Choroid plexus epithelial cell (primary cell): ENCODE results near the gene ANGPTL8.

Source experiments
- DNase-seq: peaks from one replicate; pipeline ENCODE4 v3.0.0-alpha.2; 2010; ENCODE audit warnings: low read depth
- H3K4me3 ChIP-seq: 2 replicates; pipeline ENCODE4 v1.5.1; 2011; ENCODE audit warnings: low read depth, mild to moderate bottlenecking, control low read depth, low read length, moderate library complexity
- CTCF ChIP-seq: conservative IDR thresholded peaks from 2 replicates; pipeline ENCODE4 v1.5.1; 2011; ENCODE audit warnings: low read depth, mild to moderate bottlenecking, control low read depth, inconsistent platforms, low read length, moderate library complexity

ANGPTL8 gene

DNA sequence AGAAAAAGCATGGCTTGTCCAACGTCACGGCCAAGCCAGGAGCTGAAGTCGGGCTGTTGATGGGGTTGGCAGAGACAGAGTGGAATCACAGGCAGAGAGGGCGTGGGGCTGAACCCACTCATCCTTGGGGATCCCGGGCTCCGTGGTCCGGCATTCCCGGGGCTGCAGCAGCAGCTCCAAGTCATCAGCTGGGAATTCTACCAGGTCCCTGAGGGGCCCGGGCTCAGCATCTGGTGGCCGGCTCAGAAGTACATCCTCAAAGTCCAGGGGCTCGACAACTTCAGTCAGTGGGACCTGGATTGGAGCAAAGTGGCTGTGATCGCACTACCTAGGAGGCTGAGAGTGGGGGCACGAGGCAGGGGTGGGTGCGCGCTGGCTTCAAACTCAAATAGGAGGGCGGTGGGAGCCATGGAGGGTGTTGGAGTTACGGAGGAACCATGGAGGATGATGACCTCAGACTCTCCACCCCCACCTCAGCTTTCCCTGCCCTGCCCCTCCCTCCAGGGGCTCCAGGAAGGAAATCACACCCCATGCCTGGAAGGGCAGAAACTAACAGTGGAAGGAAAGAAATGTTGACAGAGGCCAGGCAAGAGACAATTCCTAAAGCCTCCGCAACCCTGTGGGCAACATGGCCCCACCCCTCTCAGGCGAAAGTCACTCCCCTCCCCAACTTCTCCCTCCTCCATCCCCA is 13.4 kb downstream of the ANGPTL8 start:
- no peak for TF ChIP-seq CTCF
- DNase-seq: no peak
- no peak overlapping the region for H3K4me3 ChIP-seq

DNA sequence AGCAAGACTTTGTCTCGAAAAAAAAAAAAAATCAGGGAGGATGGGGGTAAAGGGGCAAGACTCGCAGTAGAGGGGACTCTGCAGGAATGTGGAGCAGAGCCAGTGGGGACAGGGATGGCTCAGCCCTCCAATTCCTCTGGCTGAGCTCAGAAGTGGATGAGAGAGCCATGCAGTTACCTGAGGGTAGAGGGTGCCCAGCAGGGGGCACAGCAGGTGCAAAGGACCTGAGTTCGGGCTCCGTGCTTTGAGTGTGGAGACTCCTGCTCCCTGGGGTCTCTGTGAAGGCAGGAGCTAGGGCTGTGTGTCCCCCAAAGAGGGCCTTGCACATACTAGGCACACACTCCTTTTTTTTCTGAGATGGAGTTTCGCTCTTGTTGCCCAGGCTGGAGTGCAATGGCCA is 15.2 kb downstream of the ANGPTL8 start:
- DNase-seq: no peak
- no peak overlapping the region for H3K4me3 ChIP-seq
- peak; percentile 13 for TF ChIP-seq CTCF

GRCh38 chr19:11256189-11256588 is 16.8 kb downstream of the ANGPTL8 start:
- no peak for TF ChIP-seq CTCF
- no peak overlapping the region for H3K4me3 ChIP-seq
- peak; percentile 52 for DNase-seq

DNA sequence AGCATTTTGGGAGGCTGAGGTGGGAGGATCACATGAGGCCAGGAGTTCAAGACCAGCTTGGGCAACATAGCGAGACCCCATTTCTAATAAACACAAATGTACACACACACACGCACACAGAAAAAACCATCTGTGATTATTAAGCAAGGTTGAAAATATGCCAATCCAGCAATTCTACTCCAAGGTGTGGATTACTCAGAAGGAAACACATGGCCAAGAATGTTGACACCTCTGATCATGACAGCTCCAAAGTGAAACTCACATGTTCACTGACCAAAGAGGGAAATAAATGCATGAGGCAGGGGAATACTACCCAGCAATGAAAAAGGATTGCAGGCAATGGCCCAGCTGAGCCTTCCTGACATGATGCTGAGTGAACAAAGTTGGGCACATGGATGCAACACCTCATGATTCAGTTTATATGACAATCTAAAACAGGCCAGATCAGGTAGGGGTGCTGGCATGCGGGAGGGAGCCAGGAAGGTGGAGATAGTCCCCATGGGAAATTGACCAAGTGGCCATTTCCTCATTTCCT is 18.5 kb downstream of the ANGPTL8 start:
- no peak for TF ChIP-seq CTCF
- no peak for DNase-seq
- H3K4me3 ChIP-seq: no peak overlapping the region

GRCh38 chr19:11260996-11261395 is 21.6 kb downstream of the ANGPTL8 start:
- no peak for TF ChIP-seq CTCF
- DNase-seq: no peak
- H3K4me3 ChIP-seq: no peak overlapping the region

DNA sequence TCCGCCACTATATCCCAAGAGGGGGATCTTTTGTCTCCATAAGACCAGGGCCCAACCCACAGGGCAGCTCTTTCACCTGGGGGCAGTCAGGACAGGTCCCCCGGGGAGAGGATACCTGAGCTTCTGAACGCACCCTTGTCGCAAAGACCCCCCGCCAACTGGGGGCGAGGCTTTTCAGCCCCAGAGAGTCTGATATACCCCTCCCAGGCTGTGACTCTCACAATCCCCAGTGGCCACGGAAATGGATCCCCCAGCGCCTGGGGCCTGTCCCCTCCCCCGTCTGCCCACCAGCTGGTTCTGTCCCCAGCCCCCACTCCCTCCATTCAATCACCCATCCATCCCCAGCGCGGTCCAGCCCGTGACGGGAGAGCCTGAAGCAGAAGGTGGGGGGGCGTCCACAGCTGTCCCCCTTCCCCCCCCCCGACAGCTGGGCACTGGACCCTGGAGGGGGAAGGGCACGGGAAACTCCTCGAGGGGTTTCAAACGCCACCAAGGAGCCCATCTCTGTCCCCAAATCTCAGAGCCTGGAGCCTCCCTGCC is 22.1 kb downstream of the ANGPTL8 start:
- DNase-seq: no peak
- peak overlapping the region; percentile 71 for H3K4me3 ChIP-seq
- no peak for TF ChIP-seq CTCF
